ENCODE results near the gene CCDC154. TPM values are rescaled to one million over a fixed set of nuclear protein-coding genes. Genes with fewer than 3 reads are reported as not detected.

Gene CCDC154
- total and polyA plus RNA-seq, 2 donors (not counting 3 experiments of a cell fraction or from before 2014, with no cell fraction given) = 0.65 to 0.75 TPM

- dilution Hi-C loops (cut with MboI; ENCODE audit: extremely low pct_ligation_motif_present, low sequenced_read_pairs) = no loop called here
- Histone ChIP-seq H3K4me2 (ENCODE audit: insufficient read depth, low read length) (no peak overlapping the region), H3K4me1 (ENCODE audit: control insufficient read depth, extremely low read depth, insufficient read depth, low read length) (no peaks in the 10 kb centered on the region), H3K27ac (ENCODE audit: insufficient read depth, low read depth, low read length) (no peak overlapping the region), H4K20me1 (replicated peaks; ENCODE audit: control insufficient read depth, extremely low read depth, insufficient read depth, low read length) (no peaks in the 10 kb centered on the region), H3K4me3 (replicated peaks in 1 of 3; ENCODE audit: insufficient read depth in 1 of 3, low read depth in 1 of 3, low read length in 3 of 3) (no peak overlapping the region), H3K9me3 (replicated peaks; ENCODE audit: control insufficient read depth, insufficient read depth, low read length) (no peaks in the 10 kb centered on the region), H3K9me1 (replicated peaks; ENCODE audit: control insufficient read depth, extremely low read depth, insufficient read depth, low read length) (no peaks in the 10 kb centered on the region), H3K79me2 (ENCODE audit: control insufficient read depth, insufficient read depth, low read length) (no peaks in the 10 kb centered on the region), H3K36me3 (ENCODE audit: control insufficient read depth in 2 of 2, extremely low read depth in 1 of 2, insufficient read depth in 2 of 2, low read length in 2 of 2) (no peaks in the 10 kb centered on the region), H3K27me3 (ENCODE audit: control insufficient read depth in 2 of 2, insufficient read depth in 2 of 2, low read length in 2 of 2) (no peaks in the 10 kb centered on the region), H2AFZ (ENCODE audit: low read depth, low read length) (no peak overlapping the region), H3K9ac (replicated peaks; ENCODE audit: extremely low read depth, insufficient read depth, low read length) (no peak overlapping the region)
- DNase-seq (ENCODE audit: low read depth, low spot score) (no peak), FAIRE-seq (no peak)
- BruUV-seq (replicated peaks) = no TSS peak
- ChIA-PET CTCF (no interaction called here), POLR2A (no interaction called here)
- TF ChIP-seq MAX (IDR thresholded peaks at IDR 0.05; ENCODE audit: insufficient read depth, insufficient read length) = no peak
- TF ChIP-seq GATA2 (IDR thresholded peaks at IDR 0.05; ENCODE audit: insufficient read depth, insufficient read length, low read depth, low read length) = no peak
- no peak for TF ChIP-seq EZH2 (IDR thresholded peaks at IDR 0.05; ENCODE audit: borderline replicate concordance, low read depth, low read length, severe bottlenecking)
- TF ChIP-seq MYC (IDR thresholded peaks at IDR 0.05; ENCODE audit: low read depth, low read length) = no peak
- no peak for TF ChIP-seq POLR2AphosphoS5 (IDR thresholded peaks at IDR 0.05; ENCODE audit: insufficient read depth, low read depth, low read length)
- no peak for TF ChIP-seq CTCF (IDR thresholded peaks at IDR 0.05; ENCODE audit: extremely low read depth in 1 of 2, insufficient read depth in 1 of 2, low read depth in 1 of 2, low read length in 2 of 2)
- no peak for TF ChIP-seq POLR2A (IDR thresholded peaks at IDR 0.05; ENCODE audit: low read depth, low read length)
- no peak for TF ChIP-seq JUN (IDR thresholded peaks at IDR 0.05; ENCODE audit: borderline replicate concordance, insufficient read depth, insufficient read length, low read depth)
- TF ChIP-seq FOS (IDR thresholded peaks at IDR 0.05; ENCODE audit: borderline replicate concordance, insufficient read depth, low read length) = no peak
- intact Hi-C loops (cut with micrococcal nuclease) = no loop called here
These were observed 8.2 kb downstream of the CCDC154 start for GRCh38 chr16:1435921-1436697.

Data from endothelial cell of umbilical vein (primary cell).